Erythroblast (primary cell): ENCODE data around the gene PRPH2.

Source experiments
- GATA1 ChIP-seq: IDR thresholded peaks from 2 replicates; pipeline ENCODE4 v1.6.1; 2011; ENCODE audit warnings: low read depth, mild to moderate bottlenecking, control low read depth, low read length, moderate library complexity
- POLR2A ChIP-seq: IDR thresholded peaks from 2 replicates; pipeline ENCODE4 v1.6.1; 2011; ENCODE audit warnings: mild to moderate bottlenecking, low read length

GRCh38 chr6:42744351-42744893 is 22.0 kb upstream of the PRPH2 start:
- TF ChIP-seq POLR2A: no peak
- TF ChIP-seq GATA1: no peak
